Choroid plexus epithelial cell (primary cell): ENCODE results near the gene NT5C2.
A peak's percentile ranks its signal among the peaks of the same experiment; 100 is the strongest.
"Not testable (repeated sequence)": the region's sequence is repeated elsewhere in the genome, so short reads cannot be mapped to it uniquely, and the experiment has no call there.

Experiments
- DNase-seq: peaks from one replicate; pipeline ENCODE4 v3.0.0-alpha.2; 2010; ENCODE audit warnings: low read depth
- H3K4me3 ChIP-seq: 2 replicates; pipeline ENCODE4 v1.5.1; 2011; ENCODE audit warnings: low read depth, mild to moderate bottlenecking, control low read depth, low read length, moderate library complexity
- CTCF ChIP-seq: conservative IDR thresholded peaks from 2 replicates; pipeline ENCODE4 v1.5.1; 2011; ENCODE audit warnings: low read depth, mild to moderate bottlenecking, control low read depth, inconsistent platforms, low read length, moderate library complexity

Gene NT5C2

GRCh38 chr10:103231047-103231551 lies 38.0 kb upstream of the NT5C2 start:
- no peak for TF ChIP-seq CTCF
- H3K4me3 ChIP-seq = no peak overlapping the region
- DNase-seq = peak; percentile 96

GRCh38 chr10:103227416-103227815 lies 34.3 kb upstream of the NT5C2 start:
- H3K4me3 ChIP-seq = no peak overlapping the region
- TF ChIP-seq CTCF = no peak
- no peak for DNase-seq

- no peak for DNase-seq
- H3K4me3 ChIP-seq = no peak overlapping the region
- no peak for TF ChIP-seq CTCF
These were observed 32.9 kb upstream of the NT5C2 start for GRCh38 chr10:103225939-103226338.

GRCh38 chr10:103224721-103225120 lies 31.6 kb upstream of the NT5C2 start:
- not testable (repeated sequence) for DNase-seq, H3K4me3 ChIP-seq

- TF ChIP-seq CTCF = no peak
- no peak overlapping the region for H3K4me3 ChIP-seq
- DNase-seq = no peak
These were observed 31.1 kb upstream of the NT5C2 start for GRCh38 chr10:103224133-103224532.

GRCh38 chr10:103216362-103216761 lies 23.3 kb upstream of the NT5C2 start:
- not testable (repeated sequence) for H3K4me3 ChIP-seq, DNase-seq

GRCh38 chr10:103215601-103216000 lies 22.5 kb upstream of the NT5C2 start:
- no peak overlapping the region for H3K4me3 ChIP-seq
- no peak for TF ChIP-seq CTCF
- DNase-seq = no peak

- not testable (repeated sequence) for H3K4me3 ChIP-seq
These were observed 17.2 kb upstream of the NT5C2 start for GRCh38 chr10:103210262-103210661.

GRCh38 chr10:103207643-103208042 lies 14.6 kb upstream of the NT5C2 start:
- not testable (repeated sequence) for H3K4me3 ChIP-seq, DNase-seq

More at GRCh38 chr10:103210262-103210661, 17.2 kb upstream of the NT5C2 start:
- not testable (repeated sequence) for DNase-seq
